Measurements from ENCODE around the gene CISD1.

GRCh38 chr10:58265249-58265648 is 3.7 kb upstream of the CISD1 start:
- TF ChIP-seq CTCF (IDR thresholded peaks at IDR 0.05) (no peak), RAD21 (conservative IDR thresholded peaks at IDR 0.05 in 1 of 2, IDR thresholded peaks at IDR 0.05 in 1 of 2) (no peak), E2F6 (IDR thresholded peaks at IDR 0.05; ENCODE audit: borderline replicate concordance, low read depth) (no peak), USF2 (IDR thresholded peaks at IDR 0.05) (no peak), MAX (IDR thresholded peaks at IDR 0.05) (no peak), REST (IDR thresholded peaks at IDR 0.05) (no peak)

Measured in A549 (cell line).